Measurements from ENCODE around the gene RAMP3.
"Not testable (repeated sequence)": the region's sequence is repeated elsewhere in the genome, so short reads cannot be mapped to it uniquely, and the experiment has no call there.

RAMP3 gene

DNA sequence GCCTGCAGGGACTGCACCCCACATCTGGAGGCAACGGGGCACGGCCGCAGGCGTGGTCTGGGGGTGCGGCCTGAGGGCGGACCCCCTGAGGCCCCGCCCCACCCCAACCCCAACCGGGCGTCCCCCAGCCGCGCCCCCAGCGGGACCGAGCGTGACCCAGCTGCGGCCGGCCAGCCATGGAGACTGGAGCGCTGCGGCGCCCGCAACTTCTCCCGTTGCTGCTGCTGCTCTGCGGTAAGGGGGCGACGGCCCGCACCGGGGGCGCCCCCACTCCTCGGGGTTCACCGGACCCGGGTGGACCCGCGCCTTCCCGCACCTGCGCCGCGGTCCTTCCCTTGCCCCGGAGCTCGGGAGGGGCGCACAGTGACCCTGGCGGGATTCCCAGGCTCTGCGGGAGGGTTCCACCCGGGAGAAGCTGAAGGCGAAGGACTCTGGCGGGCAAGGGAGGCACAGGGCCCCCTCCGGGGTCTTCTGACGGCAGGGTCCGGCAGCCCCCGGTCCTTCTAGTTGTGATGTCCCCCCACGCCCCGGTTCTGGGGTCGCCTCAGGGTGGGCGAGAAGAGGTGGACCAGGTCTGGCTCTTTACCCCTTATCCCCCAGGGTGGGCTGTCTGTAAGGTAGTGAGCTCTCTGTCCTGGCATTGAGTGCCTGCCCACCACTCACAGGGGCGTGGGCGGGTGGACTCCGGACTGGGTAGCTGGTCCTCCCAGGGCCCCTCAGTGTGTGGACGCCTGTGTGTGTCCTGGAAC lies at the start of gene RAMP3:
Gene RAMP3 (plus strand): TSS at position 139 of the 749 bp plus-strand sequence. CDS start 38 bp downstream, at position 177.
- no peak for DNase-seq (ENCODE audit: low spot score)

GRCh38 chr7:45108863-45109262 lies 48.7 kb upstream of the RAMP3 start:
- no peak for DNase-seq (ENCODE audit: low spot score)

DNA sequence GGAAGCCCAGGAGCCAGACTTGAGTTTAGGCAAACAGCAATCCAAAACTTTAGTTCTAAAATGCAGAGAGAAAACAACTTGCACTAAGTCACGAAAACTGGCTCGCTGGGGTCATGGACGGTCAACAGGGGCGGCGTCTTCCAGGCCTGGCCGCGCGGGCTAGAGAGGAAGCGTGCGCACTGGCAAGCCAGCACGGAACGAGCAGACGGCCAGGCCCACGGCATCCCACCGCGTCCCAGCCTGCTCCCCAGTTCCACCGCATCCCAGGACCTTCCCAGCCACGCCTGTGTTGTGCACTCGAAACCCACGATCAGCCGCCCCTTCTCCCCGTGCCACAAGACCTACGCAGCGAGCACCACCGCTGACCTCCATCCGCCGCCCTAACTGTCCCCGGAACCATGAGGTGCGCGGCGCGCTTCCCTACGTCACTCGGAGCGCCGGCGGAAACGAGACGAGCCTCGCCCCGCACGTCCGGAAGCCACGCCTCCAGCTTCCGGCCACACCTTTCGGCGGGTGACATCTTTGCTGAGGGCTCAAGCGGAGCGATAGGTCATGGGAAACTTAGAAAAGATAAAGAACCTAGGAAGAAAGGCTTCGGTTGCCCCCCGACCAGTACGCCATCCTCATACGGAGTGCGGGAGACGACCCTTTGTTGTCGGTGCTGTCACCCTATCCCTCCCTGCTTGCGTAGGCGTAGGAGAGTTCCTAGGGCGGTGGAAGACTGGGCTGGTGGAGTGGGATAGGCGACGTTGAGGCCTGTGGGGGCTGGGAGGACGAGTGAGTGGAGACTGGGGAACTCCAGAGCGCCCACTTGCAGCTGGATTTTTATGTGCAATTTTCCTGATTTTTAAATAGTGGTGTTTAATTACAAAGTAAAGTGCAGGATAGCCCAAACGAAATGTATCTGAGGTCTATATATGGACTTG lies 46.0 kb upstream of the RAMP3 start, which contains the start of gene TBRG4:
Gene TBRG4 (minus strand): TSS at position 400 of the 926 bp plus-strand sequence. CDS start 2,460 bp downstream, outside the sequence.
- DNase-seq (ENCODE audit: low spot score): peak; percentile 92

- DNase-seq (ENCODE audit: low spot score): no peak
These were observed 44.9 kb upstream of the RAMP3 start for GRCh38 chr7:45112648-45113047.

DNA sequence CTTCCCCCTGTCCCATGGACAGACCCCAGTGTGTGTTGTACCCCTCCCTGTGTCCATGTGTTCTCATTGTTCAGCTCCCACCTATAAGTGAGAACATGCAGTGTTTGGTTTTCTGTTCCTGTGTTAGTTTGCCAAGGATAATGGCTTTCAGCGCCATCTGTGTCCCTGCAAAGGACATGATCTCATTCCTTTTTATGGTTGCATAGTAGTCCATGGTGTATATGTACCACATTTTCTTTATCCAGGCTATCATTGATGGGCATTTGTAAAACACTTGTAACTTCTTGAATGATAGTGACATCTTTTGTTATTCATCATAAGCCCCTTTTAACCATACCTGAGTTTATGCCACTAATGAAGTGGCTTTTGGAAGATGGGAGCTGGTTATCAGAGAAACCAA lies 43.3 kb upstream of the RAMP3 start:
- not testable (repeated sequence) for DNase-seq (ENCODE audit: low spot score)

- no peak for DNase-seq (ENCODE audit: low spot score)
These were observed 42.7 kb upstream of the RAMP3 start for GRCh38 chr7:45114926-45115325.

GRCh38 chr7:45116048-45116447 lies 41.5 kb upstream of the RAMP3 start:
- no peak for DNase-seq (ENCODE audit: low spot score)

DNA sequence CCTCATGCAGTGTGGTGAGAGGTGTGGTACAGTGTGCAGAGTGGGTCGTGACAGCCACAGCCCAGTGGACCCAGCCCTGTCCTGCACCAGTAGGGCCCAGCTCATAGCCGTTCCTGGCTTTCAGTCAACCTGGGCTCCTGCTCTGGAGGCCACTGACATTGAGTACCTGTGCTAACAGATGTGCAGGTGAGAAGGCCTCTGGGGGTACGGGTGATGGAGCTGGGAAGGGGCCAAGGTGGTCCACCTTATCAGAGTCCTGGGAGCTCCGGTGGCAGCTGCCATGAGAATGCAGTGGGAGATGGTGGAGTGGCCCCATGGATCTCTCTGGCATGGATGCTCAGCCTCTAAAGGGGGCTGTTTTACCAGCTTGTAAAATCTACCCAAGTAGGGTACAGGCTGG lies 40.0 kb upstream of the RAMP3 start:
- DNase-seq (ENCODE audit: low spot score): no peak

- DNase-seq (ENCODE audit: low spot score): no peak
These were observed 39.3 kb upstream of the RAMP3 start for GRCh38 chr7:45118292-45118691.

- no peak for DNase-seq (ENCODE audit: low spot score)
These were observed 38.7 kb upstream of the RAMP3 start for GRCh38 chr7:45118889-45119331.

- no peak for DNase-seq (ENCODE audit: low spot score)
These were observed 38.0 kb upstream of the RAMP3 start for GRCh38 chr7:45119550-45119949.

DNA sequence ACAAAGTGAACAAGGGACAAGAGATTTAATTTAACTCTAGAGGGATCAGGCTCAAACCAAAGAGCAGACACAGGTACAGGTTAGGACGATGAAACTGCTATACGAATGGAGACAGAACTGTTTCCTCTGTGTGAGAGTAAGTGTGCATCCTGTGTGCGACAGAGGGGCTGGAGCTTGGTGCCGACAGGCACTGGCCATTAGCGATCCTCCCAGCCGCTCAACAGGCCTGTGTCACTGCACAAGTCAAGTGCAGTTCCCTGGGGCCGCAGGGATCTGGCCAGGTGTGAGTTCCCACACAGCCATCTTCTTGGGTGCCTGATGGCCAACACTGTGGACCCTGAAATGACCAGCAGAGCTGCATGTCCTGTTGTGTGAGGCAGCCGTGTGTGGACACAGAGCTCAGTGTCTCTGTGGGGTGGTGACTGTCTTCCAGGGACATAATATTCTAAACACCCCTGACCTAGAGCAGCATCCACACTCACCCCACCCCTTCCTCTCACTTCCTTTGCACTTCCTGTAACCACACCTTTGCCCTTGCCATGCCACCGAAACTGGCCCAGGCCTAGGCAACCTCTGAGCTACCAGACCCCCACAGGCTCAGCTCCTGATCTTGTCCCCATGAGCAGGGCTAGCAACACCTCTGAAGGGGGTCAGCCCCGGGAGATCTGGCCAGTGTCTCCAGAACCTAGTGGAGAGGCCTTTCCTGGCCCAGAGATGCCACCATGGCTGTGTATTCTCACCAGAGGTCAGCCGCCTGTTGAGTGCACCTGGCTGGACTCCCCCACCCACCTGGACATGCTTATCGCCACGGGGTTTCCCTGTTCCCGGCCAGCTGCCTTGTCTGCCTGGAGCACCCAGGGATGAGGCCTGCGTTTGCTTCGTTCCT lies 34.4 kb upstream of the RAMP3 start:
- no peak for DNase-seq (ENCODE audit: low spot score)

- no peak for DNase-seq (ENCODE audit: low spot score)
These were observed 33.5 kb upstream of the RAMP3 start for GRCh38 chr7:45123913-45124710.

DNA sequence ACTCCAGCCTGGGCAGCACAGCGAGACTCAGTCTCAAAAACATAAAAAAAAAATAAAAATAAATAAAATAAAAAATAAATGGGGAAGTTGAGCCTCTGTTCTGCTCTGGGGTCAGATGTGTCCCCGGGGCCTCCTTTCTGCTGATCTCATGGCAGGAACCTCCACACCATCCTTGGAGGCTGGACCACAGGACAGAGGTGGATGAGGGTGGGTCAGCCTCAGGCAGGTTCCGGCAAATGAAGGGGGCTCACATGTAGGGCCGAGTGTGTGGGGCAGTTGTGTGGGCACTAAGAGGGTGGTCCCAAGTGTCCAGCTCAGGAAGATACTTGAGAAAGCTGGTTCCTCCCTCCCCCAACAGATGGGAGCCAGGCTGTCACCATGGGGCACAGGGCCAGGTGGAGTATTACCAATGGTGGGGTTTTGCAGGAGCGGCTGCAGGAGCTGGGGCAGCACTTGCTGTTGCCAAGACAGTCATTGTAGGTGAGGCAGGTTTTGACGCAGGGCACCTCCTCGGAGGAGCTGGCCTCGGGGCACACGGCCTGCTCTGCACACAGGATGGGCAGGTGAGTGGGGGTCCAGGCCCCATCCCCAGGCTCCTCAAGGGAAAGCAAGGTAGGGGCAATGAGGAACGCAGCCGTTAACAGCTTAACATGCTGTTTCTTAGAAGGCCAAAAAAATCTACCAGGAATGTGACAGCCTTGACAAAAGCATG lies 32.2 kb upstream of the RAMP3 start:
- DNase-seq (ENCODE audit: low spot score): no peak

DNA sequence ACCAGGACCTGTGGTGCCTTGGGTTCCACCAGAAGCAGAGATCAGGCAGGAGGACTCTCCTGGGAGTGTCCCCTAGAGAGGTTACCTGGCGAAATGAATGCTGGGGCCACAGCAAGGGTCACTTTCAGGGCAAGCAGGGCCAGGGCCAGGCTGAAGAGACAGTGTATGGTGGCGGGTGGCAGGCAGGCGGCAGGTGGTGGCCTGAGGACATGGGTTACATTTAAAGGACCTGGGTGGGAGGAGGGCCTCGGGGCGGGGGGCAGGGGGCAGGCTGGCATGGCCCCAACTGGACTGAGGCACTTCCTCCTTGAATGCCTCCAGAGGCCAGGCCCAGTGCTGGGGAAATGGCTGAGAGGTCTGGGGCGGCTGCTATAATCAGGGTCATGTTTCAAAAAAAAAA lies 31.4 kb upstream of the RAMP3 start:
- no peak for DNase-seq (ENCODE audit: low spot score)

- DNase-seq (ENCODE audit: low spot score): no peak
These were observed 30.7 kb upstream of the RAMP3 start for GRCh38 chr7:45126920-45127319.

DNA sequence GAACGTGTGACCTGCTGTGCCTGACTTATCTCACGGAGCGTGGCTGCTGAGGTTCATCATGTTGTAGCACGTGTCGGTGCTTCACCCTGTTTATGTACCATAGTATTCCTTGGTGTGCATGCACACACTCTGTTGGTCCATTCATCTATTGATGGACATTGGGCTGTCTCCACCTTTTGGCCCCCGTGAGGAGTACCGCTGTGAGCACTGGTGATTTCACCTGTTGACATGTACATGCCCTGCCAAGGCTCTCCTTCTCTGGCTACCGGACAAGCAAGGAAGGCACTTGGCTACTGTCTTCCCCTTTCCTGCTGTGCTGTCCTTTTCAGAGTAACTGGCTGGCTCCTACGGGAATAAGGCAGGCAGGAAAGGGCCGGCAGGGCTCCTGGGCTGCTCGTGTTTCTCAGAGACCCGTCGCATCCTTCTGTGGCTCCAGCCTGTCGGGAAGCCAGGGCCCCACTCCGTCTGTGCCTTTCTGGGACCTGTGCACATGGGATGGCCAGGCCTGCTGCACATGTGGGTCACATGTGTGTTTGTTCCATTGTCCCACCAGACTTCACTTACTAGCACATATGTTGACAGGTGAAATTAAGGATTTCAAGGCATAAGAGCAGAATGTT lies 28.3 kb upstream of the RAMP3 start:
- DNase-seq (ENCODE audit: low spot score): no peak

DNA sequence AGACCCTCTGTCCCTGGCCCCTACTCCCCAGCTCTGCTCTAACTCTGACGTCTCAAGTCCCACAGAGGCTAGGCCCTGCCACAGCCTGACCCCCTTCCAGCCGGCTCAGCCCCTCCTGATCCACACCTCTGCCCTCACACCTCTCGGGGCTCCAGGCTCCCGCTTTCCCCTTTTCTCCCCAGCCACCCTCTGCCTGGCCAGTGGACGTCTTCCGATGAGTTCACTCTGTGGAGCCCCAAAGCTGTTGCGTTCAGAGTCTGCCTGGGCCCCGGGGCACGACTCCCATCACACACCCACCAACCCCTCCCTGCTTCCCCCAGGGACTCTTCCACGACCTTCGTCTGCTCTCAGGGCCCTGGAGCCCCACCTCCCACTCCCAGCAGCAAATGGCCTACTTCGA lies 27.7 kb upstream of the RAMP3 start:
- no peak for DNase-seq (ENCODE audit: low spot score)

- no peak for DNase-seq (ENCODE audit: low spot score)
These were observed 26.7 kb upstream of the RAMP3 start for GRCh38 chr7:45130910-45131309.

DNA sequence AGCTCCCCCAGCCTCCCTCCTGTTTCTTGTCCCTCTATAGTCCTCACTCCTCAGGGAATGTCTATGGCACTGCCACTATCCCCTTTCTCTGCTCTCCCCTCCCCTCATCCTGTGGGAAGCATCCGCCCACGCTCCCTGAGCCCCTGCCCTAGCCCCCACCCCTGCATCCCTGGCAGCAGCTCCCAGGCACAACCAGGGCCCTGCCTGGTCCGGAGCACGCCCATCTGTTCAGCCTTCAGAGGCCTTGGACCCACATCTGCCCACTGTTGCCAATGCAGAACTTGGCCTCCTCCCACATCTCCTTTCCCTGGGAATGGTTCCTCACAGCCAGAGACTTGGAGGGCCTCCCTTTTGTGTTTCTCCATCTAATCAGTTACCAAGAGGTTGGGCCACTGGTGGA lies 25.7 kb upstream of the RAMP3 start:
- DNase-seq (ENCODE audit: low spot score): no peak

All from HuH-7 (cell line).